ENCODE data around the gene ITPKA.
"Not testable (repeated sequence)": the region's sequence is repeated elsewhere in the genome, so short reads cannot be mapped to it uniquely, and the experiment has no call there.

Gene ITPKA

DNA sequence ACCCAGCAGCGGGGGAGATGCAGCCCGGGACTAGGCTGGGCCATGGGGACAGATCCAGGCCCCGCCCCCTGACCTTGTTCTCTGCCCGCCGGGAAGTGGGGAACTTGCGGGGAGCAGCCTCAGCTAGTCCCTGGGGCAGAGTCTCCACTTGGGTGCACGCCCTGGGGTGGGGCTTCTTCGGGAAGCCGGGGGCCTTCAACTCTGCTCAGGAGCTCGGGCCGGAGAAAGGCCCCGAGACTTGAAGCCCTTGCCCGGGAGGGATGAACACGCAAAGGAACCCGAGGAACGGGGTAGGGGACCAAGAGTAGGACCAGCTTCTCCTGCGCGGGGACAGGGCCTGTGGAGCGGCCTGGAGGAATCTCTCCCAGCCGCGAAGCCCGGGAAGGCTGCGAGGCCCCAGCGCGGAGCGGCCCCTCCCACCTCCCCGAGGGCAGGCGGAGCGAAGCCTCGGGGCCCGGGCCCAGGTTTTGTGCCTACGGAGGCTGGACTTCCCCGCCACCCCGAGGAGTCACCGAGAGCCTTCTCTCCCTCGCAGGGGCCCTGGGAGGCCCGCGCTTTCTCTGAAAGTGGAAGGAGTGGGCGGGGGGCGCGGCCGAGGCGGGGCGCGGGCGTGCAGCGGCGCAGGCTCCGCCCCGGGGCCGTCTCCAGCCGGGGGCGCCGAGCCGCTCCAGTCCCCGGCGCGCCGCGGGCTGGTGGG, at the start of gene ITPKA:
TSS of gene ITPKA (plus strand) at position 670 of the 697 bp plus-strand sequence. CDS start 54 bp downstream, outside the sequence.
- peak; percentile 78 for DNase-seq

DNA sequence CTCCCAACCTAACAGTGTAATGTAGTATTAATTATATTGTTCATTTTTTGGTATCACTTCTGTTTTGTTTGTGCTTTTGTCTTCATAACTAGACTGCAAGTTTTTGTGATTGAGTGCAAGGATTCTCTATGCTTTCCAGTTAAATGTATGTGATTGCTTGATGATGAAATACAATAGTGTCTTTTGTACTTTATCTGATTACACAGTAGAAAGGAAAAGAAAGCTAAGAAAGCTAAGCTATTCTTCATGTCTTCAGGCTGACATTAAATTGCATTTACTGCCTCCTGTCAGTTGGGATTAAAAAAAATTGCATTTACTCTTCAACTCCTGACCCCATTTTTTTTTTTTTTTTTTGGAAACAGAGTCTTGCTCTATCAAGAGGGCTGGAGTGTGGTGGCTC, 48.3 kb upstream of the ITPKA start:
- DNase-seq: no peak

DNA sequence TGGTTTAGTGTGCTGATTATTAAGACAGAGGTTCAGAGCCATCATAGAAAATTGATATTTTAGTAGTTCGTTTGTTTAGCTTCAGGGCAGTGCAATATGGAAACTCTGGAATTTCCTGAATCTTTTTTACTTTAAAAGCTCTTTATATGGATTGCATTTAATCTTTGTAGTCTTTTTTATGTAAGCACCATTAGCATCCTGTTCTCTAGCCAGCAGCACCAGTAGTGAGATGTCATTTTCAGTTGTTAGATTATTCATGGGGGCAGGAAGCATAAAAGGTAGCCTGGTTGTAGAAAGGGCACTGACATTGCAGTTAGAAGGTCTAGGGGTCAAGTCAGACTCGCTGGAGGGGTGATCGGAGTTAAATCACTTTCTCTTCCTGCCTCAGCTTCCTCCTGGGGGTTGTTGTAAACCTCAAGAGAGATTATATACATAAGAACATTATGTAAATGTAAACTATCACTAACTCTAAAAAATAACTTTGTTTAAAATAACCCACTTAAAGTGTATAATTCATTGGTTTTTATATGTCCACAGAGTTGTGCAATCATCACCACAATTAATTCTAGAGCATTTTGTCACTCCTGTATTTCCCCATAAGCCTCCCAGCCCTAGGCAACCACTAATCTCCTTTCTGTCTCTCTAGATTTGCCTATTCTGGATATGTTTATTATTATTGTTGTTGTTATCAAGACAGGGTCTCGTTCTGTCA, 31.4 kb upstream of the ITPKA start:
- DNase-seq: no peak

DNA sequence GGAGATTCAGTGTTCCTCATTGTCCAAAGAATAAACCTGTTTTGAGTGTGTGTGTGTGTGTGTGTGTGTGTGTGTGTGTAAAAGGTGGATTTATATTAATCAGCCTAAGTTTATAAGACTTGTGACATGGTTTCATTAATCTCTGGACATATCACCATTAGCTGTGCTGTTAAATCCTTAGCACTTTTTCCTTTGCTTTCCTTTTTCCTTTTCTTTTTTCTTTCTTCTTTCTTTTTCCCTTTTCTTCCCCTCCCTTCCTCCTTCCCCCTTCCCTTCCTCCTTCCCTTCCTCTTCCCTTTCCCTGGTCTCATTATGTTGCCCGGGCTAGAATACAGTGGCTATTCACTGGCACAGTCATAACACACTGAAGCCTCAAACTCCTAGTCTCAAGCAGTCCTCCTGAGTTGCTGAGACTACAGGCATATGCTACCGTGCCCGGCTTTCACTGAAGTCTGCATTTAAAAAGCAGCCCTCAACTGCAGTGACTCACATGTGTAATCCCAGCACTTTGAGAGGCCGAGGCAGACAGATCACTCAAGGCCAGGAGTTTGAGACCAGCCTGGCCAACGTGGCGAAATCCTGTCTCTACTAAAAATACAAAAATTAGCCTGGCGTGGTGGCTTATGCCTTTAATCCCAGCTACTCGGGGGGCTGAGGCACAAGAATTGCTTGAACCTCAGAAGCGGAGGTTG, 28.6 kb upstream of the ITPKA start:
- no peak for DNase-seq

DNA sequence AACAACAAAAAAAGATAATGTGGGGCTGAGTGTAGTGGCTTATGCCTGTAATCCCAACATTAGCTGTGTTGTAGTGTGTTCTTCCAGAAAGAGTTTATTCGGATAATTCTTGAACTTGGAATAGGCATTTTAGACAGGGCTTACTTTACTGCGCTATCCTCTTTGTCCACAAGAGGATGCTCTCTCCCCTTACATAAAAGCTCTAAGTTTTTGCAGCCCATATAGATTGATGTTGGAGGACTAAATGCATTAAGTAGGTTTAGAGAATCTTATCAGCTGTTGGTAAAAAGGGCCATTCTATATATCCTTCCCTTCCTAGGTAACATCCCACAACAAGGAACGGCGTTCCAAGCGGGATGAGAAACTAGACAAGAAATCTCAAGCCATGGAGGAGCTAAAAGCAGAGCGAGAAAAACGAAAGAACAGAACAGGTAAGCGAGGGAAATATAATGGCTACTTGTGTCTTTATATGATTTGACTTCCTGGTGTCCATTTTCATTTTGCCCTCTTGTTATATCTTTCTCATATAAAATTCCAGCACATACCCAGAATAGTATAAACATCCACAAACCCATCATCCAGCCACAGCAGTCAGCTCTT, 27.8 kb upstream of the ITPKA start:
- peak; percentile 61 for DNase-seq

DNA sequence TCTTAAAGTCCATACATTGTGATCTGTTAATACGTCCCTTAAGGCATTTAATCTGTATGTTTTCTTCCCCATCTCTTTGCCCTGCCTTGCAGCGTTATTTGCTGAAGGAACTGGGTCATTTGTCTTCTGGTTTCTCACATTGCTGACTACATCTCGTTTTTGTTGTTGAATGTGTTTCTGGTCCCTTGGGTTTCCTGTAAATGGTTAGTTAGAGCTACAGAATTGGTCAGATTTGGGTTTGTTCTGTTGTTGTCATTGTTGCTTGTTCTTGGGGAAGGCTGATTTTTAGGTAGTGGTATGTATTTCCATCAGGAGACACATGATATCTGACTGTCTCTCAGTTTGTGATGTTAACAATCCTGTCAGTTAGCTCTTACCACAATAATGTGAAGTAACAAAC, 27.0 kb upstream of the ITPKA start:
- DNase-seq: no peak

DNA sequence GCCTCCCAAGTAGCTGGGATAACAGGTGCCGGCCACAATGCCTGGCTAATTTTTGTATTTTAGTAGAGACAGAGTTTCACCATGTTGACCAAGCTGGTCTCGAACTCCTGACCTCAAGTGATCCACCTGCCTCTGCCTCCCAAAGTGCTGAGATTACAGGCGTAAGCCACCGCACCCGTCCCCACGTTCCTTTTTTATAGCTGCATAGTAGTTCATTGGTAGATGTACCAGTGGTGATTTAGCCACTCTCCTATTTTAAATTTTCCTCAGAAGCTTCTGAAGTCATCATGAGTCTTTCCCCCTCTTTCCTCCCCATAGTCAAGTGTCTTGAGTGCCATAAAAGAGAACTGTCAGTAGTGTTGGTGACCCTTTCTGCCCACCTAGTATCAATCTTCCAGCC, 24.0 kb upstream of the ITPKA start:
- DNase-seq: not testable (repeated sequence)

DNA sequence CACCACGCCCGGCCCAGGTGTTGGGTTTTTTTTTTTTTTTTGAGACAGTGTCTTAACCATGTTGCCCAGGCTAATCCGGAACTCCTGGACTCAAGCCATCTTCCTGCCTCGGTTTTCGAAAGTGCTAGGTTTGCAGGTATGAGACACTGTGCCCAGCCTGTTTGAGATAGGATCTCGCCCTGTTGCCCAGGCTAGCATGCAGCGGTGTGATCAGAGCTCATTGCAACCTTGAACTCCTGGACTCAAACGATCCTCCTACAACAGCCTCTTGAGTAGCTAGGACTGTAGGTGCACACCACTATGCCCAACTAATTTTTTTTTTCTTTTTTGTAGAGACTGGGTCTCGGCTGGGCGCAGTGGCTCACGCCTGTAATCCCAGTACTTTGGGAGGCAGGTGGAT, 20.3 kb upstream of the ITPKA start:
- DNase-seq: no peak

DNA sequence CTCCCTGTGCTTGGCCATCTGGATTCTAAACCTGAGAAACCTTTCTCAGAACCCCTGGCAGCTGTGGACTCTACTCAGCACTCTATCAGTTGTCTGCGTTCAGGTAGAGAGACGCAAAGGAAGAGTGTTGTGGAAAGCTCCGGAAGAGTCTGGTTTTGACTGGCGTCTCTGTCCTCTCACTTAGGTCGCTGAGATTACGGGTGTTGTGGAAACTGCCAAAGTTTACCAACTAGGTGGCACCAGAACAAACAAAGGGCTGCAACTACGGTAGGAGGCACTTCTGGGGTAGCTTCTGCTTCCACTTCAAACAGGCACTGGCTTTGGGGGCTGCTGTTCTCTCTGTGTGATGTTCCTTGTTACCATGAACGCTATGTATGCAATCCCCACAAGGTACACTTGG, 19.2 kb upstream of the ITPKA start:
- DNase-seq: no peak

DNA sequence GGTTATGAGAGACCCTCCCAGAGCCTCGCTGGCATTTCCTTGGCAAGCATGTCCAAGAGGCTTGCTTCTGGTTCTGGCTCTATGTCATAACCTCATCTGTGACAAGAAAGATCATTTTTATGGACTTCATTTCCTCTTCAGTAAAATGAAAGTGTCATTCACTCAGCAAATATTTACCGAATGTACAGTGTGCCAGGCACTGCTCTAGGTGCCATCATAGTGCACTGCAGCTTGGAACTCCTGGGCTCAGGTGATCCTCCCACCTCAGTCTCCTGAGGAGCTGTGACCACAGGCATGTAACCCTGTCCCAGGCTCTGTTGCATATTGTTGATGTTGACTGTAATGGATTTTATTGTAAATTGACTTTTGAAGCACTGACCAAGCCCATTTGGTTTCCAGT, 18.7 kb upstream of the ITPKA start:
- DNase-seq: no peak

DNA sequence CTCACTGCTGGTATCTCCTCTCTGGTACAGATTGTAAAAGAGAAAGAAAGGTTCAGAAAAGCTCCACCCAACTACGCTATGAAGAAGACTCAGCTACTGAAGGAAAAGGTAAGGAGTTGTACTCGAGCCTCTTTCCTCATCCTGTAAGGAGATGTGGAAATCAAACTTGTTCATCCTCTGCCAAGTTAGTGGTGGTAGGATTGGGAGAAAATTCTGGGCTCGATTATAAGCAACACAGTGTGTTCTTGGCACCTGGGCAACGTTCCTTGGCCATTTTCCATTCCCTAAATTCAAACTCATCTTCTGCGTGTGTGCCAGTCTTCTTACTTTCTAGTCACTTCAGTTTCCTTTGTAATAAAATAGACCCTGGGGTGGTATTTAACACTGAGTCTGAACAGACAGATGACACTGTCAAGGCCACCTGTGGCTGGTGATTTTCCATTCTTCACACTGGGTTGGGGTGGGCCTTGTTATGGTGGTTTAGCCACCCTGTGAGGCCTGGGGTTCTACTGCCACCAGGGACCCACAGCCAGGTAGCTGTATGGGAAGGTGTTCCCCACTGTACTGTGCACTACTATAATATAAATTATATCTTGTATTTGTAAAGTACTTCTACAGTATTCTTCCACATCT, 17.1 kb upstream of the ITPKA start:
- DNase-seq: no peak

DNA sequence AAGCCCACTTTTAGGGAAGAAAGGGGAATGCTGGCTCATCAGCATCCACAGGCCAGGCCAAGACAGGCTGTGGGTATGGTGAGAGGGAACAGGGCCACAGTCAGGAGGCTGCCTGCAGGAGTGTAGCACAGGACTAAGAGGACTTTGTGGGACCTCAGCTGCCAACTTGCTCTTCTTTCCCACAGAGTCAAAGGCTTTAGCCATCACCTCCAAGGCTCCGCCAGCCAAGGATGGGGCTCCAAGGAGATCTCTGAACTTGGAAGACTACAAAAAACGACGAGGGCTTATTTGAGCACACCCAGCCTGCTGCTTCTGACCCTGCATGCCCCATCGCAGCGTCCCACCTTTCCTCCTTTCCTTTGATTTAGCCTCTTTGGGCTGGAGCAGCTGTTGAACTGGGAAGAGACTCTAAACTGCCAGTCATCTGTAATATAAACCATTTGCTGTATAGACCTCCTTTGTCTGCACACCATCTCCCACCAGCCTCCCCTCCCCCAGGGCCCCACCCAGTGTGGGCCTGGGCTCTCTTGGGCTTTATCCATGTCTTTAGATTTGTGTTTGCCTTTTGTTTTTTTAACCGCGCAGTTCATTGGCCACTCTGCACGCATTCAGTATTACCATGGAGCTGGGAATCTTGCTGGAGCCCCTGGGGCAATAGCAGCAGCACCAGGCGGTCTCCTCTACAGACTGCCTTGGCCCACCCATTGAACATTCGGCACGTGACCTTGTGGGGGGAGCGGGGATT, 13.1 kb upstream of the ITPKA start:
- DNase-seq: no peak

DNA sequence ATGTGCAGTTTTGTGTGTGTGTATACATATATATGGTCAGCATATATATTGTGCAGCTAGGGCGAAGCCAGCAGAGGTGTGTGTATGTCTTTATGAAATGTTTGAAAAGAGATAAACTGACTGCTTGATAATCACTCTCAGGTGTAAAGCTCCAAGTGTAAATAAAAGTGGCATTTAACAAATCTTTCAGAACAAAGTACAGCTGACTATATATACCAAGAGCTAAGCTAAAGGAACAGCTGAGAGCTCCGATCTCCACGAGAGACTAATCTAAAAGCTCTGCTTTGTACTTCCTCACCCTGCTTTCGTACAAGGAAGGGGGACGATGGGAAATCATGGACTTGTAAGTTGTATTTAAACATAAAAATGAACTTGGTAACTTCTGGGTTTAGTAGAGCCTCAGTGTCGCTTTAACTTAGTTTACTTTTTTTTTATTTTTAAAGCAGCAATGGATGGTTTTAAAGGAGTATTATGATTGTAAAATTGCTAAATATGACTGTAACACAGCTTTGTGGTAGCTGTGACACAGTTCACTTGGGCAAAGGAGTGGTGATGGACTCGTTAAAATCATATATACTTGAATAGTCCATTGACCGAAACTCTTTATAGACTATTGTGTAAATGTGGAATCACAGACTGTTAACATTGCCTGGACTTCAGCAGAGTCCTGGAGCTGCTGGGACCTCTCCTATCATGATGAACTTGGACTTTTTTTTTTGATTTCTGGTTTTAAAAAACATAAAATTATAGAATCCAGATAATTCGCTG, 11.4 kb upstream of the ITPKA start:
- no peak for DNase-seq

DNA sequence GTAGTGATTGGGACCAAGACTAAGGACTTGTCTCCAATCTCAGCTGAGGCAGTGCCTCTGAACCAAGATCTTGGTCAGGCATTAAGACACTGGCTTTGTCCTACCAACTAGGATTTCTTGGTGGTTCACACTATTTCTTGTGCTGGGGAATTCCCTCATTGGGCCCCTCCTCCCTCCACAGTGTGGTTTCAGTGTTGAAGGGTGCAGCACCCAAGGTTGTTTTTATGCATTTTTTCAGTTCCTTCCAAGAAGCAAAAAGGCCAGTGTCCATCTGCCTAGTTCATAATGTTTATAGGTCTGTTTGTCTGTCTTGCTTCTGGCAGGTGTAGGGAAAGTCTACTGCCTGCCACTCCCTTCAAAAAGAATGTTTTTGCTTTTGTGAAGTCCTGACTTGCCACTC, 10.6 kb upstream of the ITPKA start:
- DNase-seq: peak; percentile 60

DNA sequence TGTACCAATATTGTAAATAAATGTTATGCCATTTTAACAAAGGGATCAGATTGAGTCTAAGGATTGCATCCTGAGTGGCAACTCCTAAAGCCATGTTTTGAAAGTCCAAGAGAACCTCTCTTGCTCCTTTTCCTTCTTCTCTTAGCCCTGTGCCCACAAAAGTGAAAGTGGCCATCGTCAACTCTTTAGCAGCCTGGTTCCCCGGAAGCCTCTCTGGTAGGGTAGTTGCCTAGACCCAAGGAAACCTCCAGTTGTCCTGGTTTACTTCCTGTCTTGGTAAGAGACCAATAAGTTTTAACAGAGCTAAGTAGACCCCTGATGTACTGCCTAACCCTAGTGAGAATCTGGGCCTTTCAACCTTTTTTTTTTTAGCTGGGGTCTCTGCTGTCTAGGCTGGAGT, 10.2 kb upstream of the ITPKA start:
- DNase-seq: peak; percentile 45

DNA sequence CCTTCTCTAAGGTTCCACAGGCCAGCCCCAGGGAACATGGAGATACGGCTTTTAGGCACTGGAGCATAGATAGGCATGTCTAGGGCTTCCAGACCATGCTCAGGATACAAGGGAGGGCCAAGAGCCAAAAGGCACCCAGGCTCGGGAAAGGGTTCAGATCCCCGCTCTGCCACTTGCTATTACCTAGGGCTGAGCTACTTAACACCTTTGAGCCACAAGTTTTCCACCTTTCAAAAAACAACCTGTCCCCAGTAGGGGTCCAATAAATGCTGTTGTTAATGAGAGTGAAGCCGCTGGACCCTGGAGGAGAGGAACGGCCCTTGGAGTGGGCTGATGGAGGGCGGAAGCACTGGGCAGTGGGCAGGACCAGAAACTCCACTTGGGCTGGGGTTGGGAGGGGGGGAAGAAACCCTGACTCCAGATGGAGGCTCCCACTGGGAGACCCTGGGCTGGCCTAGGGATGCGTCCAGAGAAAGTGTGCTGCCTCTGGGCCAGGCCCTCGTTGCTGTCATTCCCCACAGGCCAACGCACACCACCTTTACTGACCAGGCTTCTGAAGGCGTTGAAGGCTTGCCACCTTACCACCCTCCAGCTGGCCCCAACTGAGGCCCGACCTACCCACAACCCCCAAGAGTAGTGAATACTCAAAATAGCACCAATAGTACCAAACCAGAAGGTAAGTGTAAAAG, 8.6 kb upstream of the ITPKA start:
- no peak for DNase-seq

DNA sequence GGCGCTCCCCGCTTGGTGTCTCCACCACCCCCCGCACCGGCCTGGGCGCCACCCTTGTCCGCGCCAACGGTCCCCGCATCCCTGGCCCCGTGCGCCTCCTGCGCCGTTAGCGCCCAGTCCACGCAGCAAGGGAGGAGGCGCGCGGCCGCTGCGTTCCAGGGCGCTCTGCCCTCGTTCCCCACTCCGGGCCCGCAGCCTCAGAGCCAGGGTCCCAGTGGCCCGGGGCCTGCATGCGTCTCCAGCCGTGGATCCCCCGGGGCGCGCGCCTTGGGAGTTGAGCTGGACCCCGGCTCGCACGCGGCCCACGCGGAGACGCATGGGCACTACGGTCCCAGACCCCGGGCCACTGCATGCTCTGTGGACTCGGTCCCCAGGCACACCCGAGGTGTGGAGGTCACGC, 7.4 kb upstream of the ITPKA start:
- DNase-seq: no peak

DNA sequence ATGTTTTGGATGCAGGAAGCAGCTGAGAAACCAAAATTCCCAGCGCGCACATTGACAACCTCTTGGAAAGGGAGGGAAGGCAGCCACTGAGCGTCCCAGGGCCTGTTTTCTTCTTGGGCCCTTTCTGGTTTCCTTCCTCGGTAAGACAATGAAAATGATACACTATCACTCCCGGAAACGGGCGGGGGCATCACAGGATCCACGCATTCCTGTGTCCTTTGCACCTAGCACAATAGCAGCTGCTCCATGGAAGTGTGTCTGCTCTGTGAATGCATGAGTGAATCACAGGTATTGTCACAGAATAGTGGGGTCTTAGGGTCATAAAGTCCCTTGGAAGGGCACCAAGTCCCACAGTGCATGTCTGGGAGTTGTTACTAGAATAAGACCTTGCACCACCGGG, 6.3 kb upstream of the ITPKA start:
- DNase-seq: no peak

DNA sequence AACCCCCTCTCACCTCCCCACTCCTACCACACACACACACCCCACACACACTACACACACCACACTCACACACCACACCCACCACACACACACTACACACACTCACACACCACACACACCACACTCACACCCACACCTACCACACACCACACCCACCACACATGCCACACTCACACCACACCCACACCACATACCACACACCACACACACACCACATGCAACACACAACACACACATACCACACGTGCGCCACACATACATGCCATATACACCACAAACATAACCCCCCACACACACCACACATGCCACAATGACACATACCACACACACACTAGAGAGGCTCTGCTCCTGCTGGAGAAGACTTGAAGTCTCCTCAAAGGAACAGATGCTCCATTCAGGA, 5.9 kb upstream of the ITPKA start:
- DNase-seq: peak; percentile 49

DNA sequence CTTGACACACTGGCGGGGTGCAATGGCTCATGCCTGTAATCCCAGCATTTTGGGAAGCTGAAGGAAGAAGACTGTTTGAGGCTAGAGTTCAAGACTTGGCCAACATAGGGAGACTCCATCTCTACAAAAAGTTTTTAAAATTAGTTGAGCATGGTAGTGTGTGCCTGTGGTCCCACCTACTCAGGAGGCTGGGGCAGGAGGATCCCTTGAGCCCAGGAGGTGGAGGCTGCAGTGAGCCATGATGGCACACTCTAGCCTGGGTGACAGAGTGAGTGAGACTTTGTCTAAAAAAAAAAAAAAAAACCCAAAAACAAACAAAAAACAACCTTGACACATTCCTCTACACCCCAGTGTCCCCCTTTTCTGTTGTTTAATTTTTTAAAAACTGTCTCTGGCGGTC, 4.0 kb upstream of the ITPKA start:
- no peak for DNase-seq

DNA sequence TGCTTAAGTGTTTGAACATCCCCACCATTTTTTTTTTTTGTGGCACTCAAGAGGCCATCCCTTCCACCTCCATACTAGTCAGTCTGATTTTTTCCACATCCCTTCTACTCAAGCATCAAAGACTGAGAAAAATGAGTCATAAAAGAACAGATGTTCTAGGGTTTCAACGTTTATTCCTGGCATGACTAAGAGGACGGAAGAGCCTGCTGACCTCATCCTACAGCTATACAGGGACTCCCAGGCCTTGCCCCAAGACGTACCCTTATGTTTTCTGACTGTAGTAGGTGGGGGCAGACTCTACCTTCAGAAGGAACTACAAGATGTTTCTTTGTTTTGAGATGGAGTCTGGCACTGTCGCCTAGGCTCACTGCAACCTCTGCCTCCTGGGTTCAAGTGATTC, 3.3 kb upstream of the ITPKA start:
- DNase-seq: no peak
